Small intestine (tissue), 7 donors: ENCODE measurements around the gene ST14. TPM values are rescaled to one million over a fixed set of nuclear protein-coding genes. Genes with fewer than 3 reads are reported as not detected.

ENCODE experiments used
- DNase-seq, 2 donors: peaks; one replicate each; pipeline versions ENCODE4 v3.0.0 to v3.0.0-alpha.2; 2013
- FAIRE-seq: peaks from 2 replicates; lab custom pipeline; 2012; peaks lifted over from hg19 to GRCh38; lab: Jason Lieb, UNC
- H3K27ac ChIP-seq, 3 donors: one replicate each; pipeline ENCODE4 v1.5.1; 2013; ENCODE audit warnings: low read length in 2 of 3, mild to moderate bottlenecking in 2 of 3, control low read depth in 1 of 3, inconsistent platforms in 1 of 3, low read depth in 1 of 3, moderate library complexity in 1 of 3
- H3K27me3 ChIP-seq, 3 donors: one replicate each; pipeline ENCODE4 v1.6.1; 2013; ENCODE audit warnings: low read length in 3 of 3, inconsistent platforms in 1 of 3; ENCODE audit not compliant: control insufficient read depth in 3 of 3, insufficient read depth in 3 of 3
- H3K36me3 ChIP-seq, 3 donors: one replicate each; pipeline ENCODE4 v1.6.1; 2013; ENCODE audit warnings: low read length in 3 of 3, inconsistent platforms in 1 of 3, low read depth in 1 of 3, mild to moderate bottlenecking in 1 of 3, moderate library complexity in 1 of 3; ENCODE audit not compliant: control insufficient read depth in 3 of 3, insufficient read depth in 2 of 3
- H3K4me1 ChIP-seq, 3 donors: one replicate each; pipeline ENCODE4 v1.6.1; 2013; ENCODE audit warnings: low read length in 2 of 3, inconsistent platforms in 1 of 3, low read depth in 1 of 3, mild to moderate bottlenecking in 1 of 3, moderate library complexity in 1 of 3; ENCODE audit not compliant: control insufficient read depth in 3 of 3, insufficient read depth in 2 of 3
- H3K4me3 ChIP-seq, 3 donors: one replicate each; pipeline ENCODE4 v1.5.1; 2013; ENCODE audit warnings: low read length in 3 of 3, control low read depth in 1 of 3, inconsistent platforms in 1 of 3, low read depth in 1 of 3, mild to moderate bottlenecking in 1 of 3, moderate library complexity in 1 of 3
- H3K9me3 ChIP-seq, 2 donors: one replicate each; pipeline ENCODE4 v1.6.1; 2013; ENCODE audit warnings: low read depth in 1 of 2, low read length in 1 of 2; ENCODE audit not compliant: control insufficient read depth in 2 of 2, insufficient read depth in 1 of 2
- WGBS, 3 donors: extraction: QIAGEN DNeasy Blood & Tissue Kit; methylation state at CpG; one replicate each; pipeline ENCODE4 v1.1.7; 2013; 5-methylcytosine and 5-hydroxymethylcytosine counted together
- polyA plus RNA-seq, 4 donors: library from polyadenylated mRNA; stranded (reverse) in 3 of 4; unstranded in 1 of 4; fragments of 200-250 nt in 3 of 4; fragments of 120-200 nt in 1 of 4; gene quantifications; one replicate each; pipeline versions ENCODE4 v1.2.1 to v1.2.3, GENCODE V29; 2013
- donor health status: healthy with polysubstance abuse.
- donor health status: control.
- donor health status: control.
- donor health status: Bipolar disorder and iron deficiency.
- donor health status: healthy.

Gene ST14
- polyA plus RNA-seq, 4 donors: 97.8 to 259 (median 143) TPM

DNA sequence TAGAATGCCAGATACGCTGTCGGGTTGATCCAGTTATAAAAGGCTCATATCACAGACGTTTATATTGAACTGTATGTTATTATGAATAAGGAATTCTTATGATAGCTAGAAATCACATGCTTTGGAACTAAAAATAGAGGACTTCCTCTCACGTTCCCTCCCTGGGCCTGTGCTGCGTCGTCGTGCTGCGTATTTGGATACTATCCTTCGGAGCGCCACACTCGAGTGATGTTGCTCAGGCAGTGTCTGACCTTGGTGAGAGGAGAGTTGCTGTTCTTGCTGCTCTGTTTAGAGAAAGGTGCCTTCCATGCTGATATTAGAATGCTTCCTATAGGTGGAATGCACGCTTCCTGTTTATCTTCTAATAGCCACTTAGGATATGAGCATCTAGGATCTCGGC lies 20.2 kb upstream of the ST14 start:
- H3K27me3 ChIP-seq: no peaks in the 10 kb centered on the region
- no peak for DNase-seq
- peaks cover 3 to 75% (median 14%) of the 10 kb centered on the region in 3 donors for H3K36me3 ChIP-seq
- WGBS, 3 donors: 83 to 95% (median 92%) methylated on average over 13 of the region's 13 CpGs
- H3K4me1 ChIP-seq: peaks cover 0 to 11% (median 0%) of the 10 kb centered on the region in 3 donors
- no peak overlapping the region for H3K27ac ChIP-seq
- H3K9me3 ChIP-seq: no peaks in the 10 kb centered on the region
- no peak for FAIRE-seq
- H3K4me3 ChIP-seq: no peak overlapping the region

DNA sequence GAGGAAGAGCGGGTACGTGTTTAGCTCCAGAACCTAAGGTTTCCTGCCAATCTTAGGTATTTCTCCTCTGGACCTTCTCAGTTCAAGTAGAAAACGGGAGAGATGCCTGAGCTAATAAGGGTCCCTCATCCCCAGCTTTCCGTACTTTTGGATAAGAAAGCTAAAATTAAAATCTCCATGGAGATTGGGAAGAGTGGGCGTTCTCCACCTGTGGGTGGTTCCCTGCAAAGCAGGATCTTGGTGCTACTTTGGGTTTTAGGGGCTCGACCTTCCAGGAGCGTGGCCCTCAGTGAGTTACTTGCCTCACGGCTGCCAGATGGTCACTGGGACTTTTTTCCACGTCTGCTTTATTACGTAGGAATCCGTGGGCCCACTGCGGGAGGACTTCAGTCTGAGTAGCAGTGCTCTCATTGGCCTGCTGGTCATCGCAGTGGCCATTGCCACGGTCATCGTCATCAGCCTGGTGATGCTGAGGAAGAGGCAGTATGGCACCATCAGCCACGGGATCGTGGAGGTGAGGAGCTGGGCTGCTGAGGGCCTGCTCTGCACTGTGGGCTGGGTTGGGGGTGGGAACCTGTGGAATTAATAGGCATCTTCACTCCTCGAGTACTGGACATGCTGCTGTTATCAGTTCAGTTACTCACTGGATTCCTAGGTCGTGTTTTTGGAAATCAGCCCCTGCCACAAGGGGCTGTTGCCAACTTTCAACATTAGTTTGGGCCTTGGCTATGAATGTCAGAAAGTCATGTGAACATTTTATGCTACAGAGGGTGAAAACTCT lies 17.8 kb upstream of the ST14 start:
- DNase-seq (no peak), FAIRE-seq (no peak)
- H3K4me1 ChIP-seq: peaks cover 0 to 35% (median 4%) of the 10 kb centered on the region in 3 donors
- no peaks in the 10 kb centered on the region for H3K27me3 ChIP-seq
- H3K9me3 ChIP-seq: no peaks in the 10 kb centered on the region
- H3K4me3 ChIP-seq: no peak overlapping the region
- WGBS, 3 donors: 86 to 91% (median 87%) methylated on average over 19 of the region's 19 CpGs
- peaks cover 0 to 59% (median 5%) of the 10 kb centered on the region in 3 donors for H3K36me3 ChIP-seq
- H3K27ac ChIP-seq: no peak overlapping the region

DNA sequence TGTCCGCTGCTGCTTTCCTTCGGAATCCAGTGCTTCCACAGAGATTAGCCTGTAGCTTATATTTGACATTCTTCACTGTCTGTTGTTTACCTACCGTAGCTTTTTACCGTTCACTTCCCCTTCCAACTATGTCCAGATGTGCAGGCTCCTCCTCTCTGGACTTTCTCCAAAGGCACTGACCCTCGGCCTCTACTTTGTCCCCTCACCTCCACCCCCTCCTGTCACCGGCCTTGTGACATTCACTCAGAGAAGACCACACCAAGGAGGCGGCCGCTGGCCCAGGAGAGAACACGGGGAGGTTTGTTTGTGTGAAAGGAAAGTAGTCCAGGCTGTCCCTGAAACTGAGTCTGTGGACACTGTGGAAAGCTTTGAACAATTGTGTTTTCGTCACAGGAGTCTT lies 15.4 kb upstream of the ST14 start:
- 31 to 54% (median 43%) methylated on average over 10 of the region's 10 CpGs for WGBS, 3 donors
- FAIRE-seq: no peak
- Histone ChIP-seq H3K36me3 (peaks cover 0 to 48% (median 5%) of the 10 kb centered on the region in 3 donors), H3K4me1 (peaks cover 0 to 43% (median 8%) of the 10 kb centered on the region in 3 donors), H3K9me3 (no peaks in the 10 kb centered on the region), H3K4me3 (no peak overlapping the region), H3K27ac (peak overlapping the region; percentile 69 to 93 (median 90)), H3K27me3 (no peaks in the 10 kb centered on the region)
- peak; percentile 76 to 77 for DNase-seq

DNA sequence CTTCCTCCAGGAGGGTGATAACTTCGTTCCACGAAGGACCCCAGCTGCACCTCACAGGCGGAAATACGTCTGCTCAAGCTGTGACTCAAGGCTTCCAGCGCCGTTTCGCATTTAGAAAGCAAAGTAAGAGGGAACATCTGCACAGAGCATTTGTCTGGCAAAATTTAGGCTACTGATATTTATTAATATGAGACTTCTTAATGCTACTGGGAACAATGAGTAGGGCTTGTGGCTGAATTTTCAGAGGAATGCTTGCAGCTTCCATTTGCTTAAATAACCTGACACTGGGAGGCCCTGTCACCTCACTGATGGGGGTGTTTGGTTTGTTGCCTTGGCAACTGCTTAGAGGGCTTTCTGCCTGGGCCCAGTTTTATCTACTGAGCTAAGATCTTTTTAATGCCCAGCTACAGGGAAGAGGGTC lies 14.7 kb upstream of the ST14 start:
- 64 to 79% (median 71%) methylated on average over 7 of the region's 7 CpGs for whole genome bisulfite sequencing, 3 donors
- DNase-seq (no peak), FAIRE-seq (no peak)
- Histone ChIP-seq H3K9me3 (no peaks in the 10 kb centered on the region), H3K36me3 (peaks cover 0 to 41% (median 3%) of the 10 kb centered on the region in 3 donors), H3K27ac (peak overlapping the region; percentile 90 to 96 (median 93)), H3K4me1 (peaks cover 0 to 43% (median 8%) of the 10 kb centered on the region in 3 donors), H3K27me3 (no peaks in the 10 kb centered on the region), H3K4me3 (no peak overlapping the region)

DNA sequence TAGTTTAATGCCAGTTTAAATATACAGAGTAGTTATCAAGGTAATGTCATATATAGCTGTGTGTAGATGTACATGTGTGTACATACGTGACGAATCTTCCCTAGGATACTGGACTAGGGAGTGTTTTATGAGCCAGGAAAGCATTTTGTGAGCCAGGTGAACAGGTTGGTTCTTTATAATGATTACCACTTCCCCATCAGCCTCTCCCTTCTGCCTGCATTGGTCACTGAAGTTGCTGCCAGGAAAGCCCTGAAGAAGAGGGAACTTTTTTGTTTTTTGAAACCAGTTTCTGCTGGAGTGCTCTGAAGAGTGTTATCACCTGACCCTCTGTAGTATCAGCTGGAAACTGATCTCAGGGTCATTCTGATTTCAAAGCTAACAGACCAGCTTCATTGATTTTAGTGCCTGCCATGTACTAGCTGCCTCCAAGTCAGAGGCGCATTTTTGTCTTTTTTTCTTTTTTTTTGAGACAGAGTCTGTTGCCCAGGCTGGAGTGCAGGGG lies 14.2 kb upstream of the ST14 start:
- peaks cover 0 to 36% (median 0%) of the 10 kb centered on the region in 3 donors for H3K36me3 ChIP-seq
- H3K4me3 ChIP-seq: no peak overlapping the region
- no peaks in the 10 kb centered on the region for H3K27me3 ChIP-seq
- H3K27ac ChIP-seq: peak overlapping the region; percentile 90 to 96 (median 93)
- FAIRE-seq: no peak
- peaks cover 0 to 43% (median 8%) of the 10 kb centered on the region in 3 donors for H3K4me1 ChIP-seq
- no peaks in the 10 kb centered on the region for H3K9me3 ChIP-seq
- DNase-seq: peak; percentile 83 to 84
- WGBS, 3 donors: 24 to 63% (median 39%) methylated on average over 3 of the region's 3 CpGs

DNA sequence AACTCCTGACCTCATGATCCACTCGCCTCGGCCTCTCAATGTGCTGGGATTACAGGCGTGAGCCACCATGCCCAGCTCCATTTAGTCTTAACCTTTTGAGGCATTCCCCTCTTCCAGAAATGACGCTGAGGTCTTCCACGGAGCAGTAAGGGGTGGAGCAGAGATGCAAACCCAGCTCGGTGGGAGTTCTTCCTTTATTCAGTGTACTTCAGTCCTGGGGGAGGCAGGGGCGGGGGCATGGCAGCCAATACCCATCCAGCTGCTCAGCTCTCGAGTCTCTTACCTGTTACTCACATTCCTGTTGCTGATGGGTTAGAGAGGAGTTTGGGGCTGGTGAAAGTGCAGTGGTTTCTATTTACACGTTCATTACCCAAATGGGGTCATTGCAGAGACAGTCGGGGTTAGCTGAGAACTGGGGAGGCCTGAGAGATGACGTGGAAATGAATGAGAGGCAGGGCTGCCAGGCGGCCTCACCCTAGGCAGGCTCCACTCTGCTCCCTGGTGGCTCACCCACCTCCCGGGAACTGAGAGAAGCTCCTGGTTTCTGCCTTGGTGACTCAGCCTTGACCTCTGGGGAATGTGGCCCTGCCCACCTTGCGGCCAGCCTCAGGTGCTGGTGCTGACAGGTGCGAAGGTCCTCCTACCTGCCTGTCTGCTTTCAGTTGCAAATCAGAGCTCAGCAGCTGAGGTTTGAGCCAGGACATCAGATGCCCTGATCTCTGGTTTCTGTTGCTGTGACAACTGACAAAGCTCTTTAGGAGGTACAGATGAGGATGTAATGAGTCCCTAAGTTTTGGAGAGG lies 13.4 kb upstream of the ST14 start:
- 24 to 55% (median 51%) methylated on average over 15 of the region's 15 CpGs for WGBS, 3 donors
- Histone ChIP-seq H3K27ac (peak overlapping the region; percentile 90 to 96 (median 93)), H3K4me1 (peaks cover 0 to 43% (median 8%) of the 10 kb centered on the region in 3 donors), H3K9me3 (no peaks in the 10 kb centered on the region), H3K36me3 (peaks cover 0 to 31% (median 0%) of the 10 kb centered on the region in 3 donors), H3K27me3 (no peaks in the 10 kb centered on the region), H3K4me3 (no peak overlapping the region)
- DNase-seq (peak; percentile 91 to 97), FAIRE-seq (no peak)

DNA sequence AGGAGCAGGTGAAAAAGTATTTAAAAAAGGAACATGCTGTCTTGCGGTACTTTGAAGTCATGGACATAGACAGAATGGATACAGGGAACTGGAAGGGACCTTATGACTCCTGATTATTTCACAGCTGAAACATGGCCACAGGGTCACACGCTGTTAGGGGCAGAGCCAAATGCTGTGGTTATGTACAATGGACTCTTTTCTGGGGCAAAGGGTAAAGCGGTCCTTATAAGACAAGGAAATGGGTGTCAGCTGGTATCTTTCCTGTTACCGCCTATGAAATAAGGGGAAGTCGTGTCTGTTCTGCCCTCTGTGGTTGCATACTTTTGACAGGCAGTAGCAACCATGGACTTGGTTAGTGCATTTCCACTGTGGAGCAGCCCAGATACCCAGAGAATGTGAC lies 12.8 kb upstream of the ST14 start:
- no peak for FAIRE-seq
- H3K27ac ChIP-seq: peak overlapping the region; percentile 90 to 96 (median 93)
- DNase-seq: peak; percentile 80 to 90
- no peak overlapping the region for H3K4me3 ChIP-seq
- 12 to 34% (median 27%) methylated on average over 5 of the region's 5 CpGs for WGBS, 3 donors
- no peaks in the 10 kb centered on the region for H3K27me3 ChIP-seq
- no peaks in the 10 kb centered on the region for H3K9me3 ChIP-seq
- peaks cover 0 to 25% (median 0%) of the 10 kb centered on the region in 3 donors for H3K36me3 ChIP-seq
- H3K4me1 ChIP-seq: peaks cover 0 to 43% (median 8%) of the 10 kb centered on the region in 3 donors

DNA sequence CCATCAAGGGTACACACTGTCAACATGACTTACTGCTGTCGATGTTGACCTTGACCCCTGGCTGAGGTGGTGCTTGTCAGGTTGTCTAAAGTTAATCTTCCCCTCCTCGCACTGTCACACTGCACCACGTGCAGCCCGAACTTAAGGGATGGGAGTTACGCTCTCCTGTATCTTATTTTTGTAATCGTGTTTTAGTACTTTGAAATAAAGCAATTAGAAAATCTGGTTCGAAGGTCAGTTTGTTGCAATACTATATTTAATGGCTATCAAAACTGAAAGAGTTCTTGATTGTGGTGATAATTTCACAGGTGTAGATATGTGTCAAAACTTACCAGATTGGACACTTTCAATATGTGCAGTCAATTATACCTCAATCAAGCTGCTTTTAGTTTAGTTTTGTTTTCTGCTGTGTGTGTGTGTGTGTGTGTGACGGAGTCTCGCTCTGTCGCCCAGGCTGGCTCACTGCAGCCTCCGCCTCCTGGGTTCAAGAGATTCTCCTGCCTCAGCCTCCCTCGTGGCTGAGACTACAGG lies 10.7 kb upstream of the ST14 start:
- Histone ChIP-seq H3K4me3 (no peak overlapping the region), H3K36me3 (peaks cover 0 to 10% (median 0%) of the 10 kb centered on the region in 3 donors), H3K9me3 (no peaks in the 10 kb centered on the region), H3K27me3 (no peaks in the 10 kb centered on the region), H3K4me1 (peaks cover 0 to 37% (median 8%) of the 10 kb centered on the region in 3 donors), H3K27ac (peak overlapping the region; percentile 8 to 57 (median 32))
- FAIRE-seq (no peak), DNase-seq (peak; percentile 64 to 83)
- WGBS, 3 donors: 14 to 70% (median 48%) methylated on average over 12 of the region's 12 CpGs
